OCI-LY7 (cell line): ENCODE data around the gene AIP. TPM values are rescaled to one million over a fixed set of nuclear protein-coding genes. Genes with fewer than 3 reads are reported as not detected.

ENCODE experiments used
- BruUV-seq: library from RNA; stranded (reverse); fragments of 400-500 nt; replicated peaks from 2 replicates; lab custom pipeline; 2021; lab: Mats Ljungman, UMichigan
- CTCF ChIA-PET: fragments of 300-600 bp; sonication (Branson Sonifier 250); formaldehyde crosslinking; loops from one replicate; lab custom pipeline; 2022; ENCODE audit warnings: antibody characterized with exemption; ENCODE audit not compliant: unreplicated experiment; lab: Charles Lee
- POLR2A ChIA-PET: fragments of 300-600 bp; sonication (Branson Sonifier 250); formaldehyde crosslinking; loops from one replicate; lab custom pipeline; 2022; ENCODE audit warnings: antibody characterized with exemption; lab: Charles Lee
- DNase-seq: peaks from one replicate; pipeline ENCODE4 v3.0.0-alpha.2; 2015; ENCODE audit warnings: low spot score
- H2AFZ ChIP-seq: fragments of 200-600 bp; sonication (generic), shearing (Covaris generic); 2 replicates; pipeline ENCODE4 v1.6.1; 2014; ENCODE audit warnings: mild to moderate bottlenecking, antibody characterized with exemption, low read length, moderate library complexity
- H3K27ac ChIP-seq: fragments of 200-600 bp; sonication (generic); 2 replicates; pipeline ENCODE4 v1.5.1; 2014; ENCODE audit warnings: mixed run types, low read depth, mild to moderate bottlenecking, moderate library complexity, low read length, inconsistent platforms; ENCODE audit not compliant: poor library complexity, severe bottlenecking
- H3K36me3 ChIP-seq: fragments of 200-600 bp; sonication (generic); 2 replicates; pipeline ENCODE4 v1.6.1; 2014; ENCODE audit warnings: mild to moderate bottlenecking, antibody characterized with exemption, low read length, moderate library complexity, mixed read lengths; ENCODE audit not compliant: insufficient read depth
- H3K4me1 ChIP-seq: fragments of 200-600 bp; sonication (generic); 2 replicates; pipeline ENCODE4 v1.5.1; 2014; ENCODE audit warnings: mild to moderate bottlenecking, low read length; ENCODE audit not compliant: insufficient read depth, poor library complexity, severe bottlenecking
- H3K4me2 ChIP-seq: fragments of 200-600 bp; sonication (generic); 2 replicates; pipeline ENCODE4 v1.6.1; 2014; ENCODE audit warnings: mild to moderate bottlenecking, low read length
- H3K4me3 ChIP-seq: fragments of 200-600 bp; sonication (generic); 2 replicates; pipeline ENCODE4 v1.5.1; 2014; ENCODE audit warnings: mild to moderate bottlenecking, low read depth, low read length; ENCODE audit not compliant: poor library complexity, severe bottlenecking
- H3K79me2 ChIP-seq: fragments of 200-600 bp; sonication (generic); 2 replicates; pipeline ENCODE4 v1.6.1; 2016; ENCODE audit warnings: low read depth, mild to moderate bottlenecking, low read length, moderate library complexity, mixed read lengths; ENCODE audit not compliant: insufficient read depth
- H3K9me2 ChIP-seq: fragments of 200-600 bp; sonication (generic); 2 replicates; pipeline ENCODE4 v1.6.1; 2016; ENCODE audit warnings: mild to moderate bottlenecking, low read length, mixed read lengths; ENCODE audit not compliant: insufficient read depth
- H3K9me3 ChIP-seq: fragments of 200-600 bp; sonication (generic); 2 replicates; pipeline ENCODE4 v1.6.1; 2014; ENCODE audit warnings: mild to moderate bottlenecking, mixed run types, low read length, mixed read lengths
- H4K20me1 ChIP-seq: fragments of 200-600 bp; sonication (generic); 2 replicates; pipeline ENCODE4 v1.6.1; 2014; ENCODE audit warnings: mild to moderate bottlenecking, antibody characterized with exemption, low read length, moderate library complexity, mixed read lengths; ENCODE audit not compliant: insufficient read depth
- EZH2phosphoT487 ChIP-seq: fragments of 200-600 bp; sonication (generic); IDR thresholded peaks from 2 replicates; pipeline ENCODE4 v1.6.1; 2018; ENCODE audit warnings: low read depth, borderline replicate concordance, mild to moderate bottlenecking, mixed run types, antibody characterized with exemption, low read length, moderate library complexity, mixed read lengths
- intact Hi-C: fragments of 100-400 bp; cut with micrococcal nuclease; formaldehyde crosslinking; loops from one replicate; pipeline ENCODE4 v1.10.0; 2022; ENCODE audit not compliant: unreplicated experiment
- total RNA-seq, 2 experiments: library from RNA; depleted of rRNA in 1 of 2; stranded (reverse); fragments of >200 nt in 1 of 2; shearing (Covaris generic) in 1 of 2; gene quantifications; 2 replicates each; pipeline ENCODE4 v1.2.3, GENCODE V29; 2014 to 2022
- TF ChIP-seq, protein P1 (sequence below): fragments of 200-600 bp; sonication (generic); conservative IDR thresholded peaks from 2 replicates; pipeline ENCODE4 v1.5.1; 2014; ENCODE audit warnings: mild to moderate bottlenecking, antibody characterized with exemption, low read length, moderate library complexity, mixed read lengths

The AIP gene
- total RNA-seq, 2 experiments from 2014 or later, result 112 to 125 TPM

DNA sequence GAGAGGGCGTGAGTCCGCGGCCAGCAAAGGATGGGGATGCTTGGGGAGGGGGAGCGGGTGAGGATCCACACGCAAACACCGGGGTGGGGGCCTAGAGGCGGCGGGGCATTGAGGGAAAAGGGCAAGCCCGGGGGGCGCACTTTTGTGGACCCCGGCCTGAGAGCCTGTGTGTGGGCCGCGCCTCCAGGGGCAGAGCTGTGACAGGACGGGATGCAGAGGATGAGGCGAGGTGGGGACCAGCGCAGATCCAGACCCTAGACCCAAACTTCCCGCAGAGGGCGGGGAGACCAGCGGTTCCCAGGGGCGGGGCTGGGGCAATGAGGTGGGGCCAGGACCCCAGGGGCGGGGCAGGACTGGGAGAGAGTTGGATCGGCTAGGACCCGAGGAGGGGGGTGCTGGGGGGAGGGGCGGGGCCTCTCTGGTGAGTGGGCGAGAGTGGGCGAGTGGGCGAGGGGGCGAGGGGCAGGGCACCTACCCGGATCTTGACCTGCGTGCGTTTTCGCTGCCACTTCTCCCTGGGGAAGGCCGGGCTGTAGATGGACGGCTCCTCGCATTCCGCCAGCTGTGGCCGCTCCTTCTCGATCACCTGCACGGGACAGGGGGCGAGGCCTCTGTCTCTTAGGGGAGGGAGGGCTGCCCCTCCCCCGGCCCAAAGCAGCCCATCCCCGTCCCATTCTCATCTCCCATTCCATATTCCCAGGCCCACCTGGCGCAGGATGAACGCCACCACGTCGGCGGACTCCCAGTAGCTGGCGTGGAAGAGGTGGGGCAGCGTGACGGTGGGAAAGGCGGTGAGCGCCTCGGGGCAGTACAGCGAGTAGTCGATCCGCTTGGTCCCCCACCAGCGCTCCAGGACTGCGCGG lies 11.8 kb downstream of the AIP start:
- ChIA-PET POLR2A (no interaction called here), CTCF (no interaction called here)
- Histone ChIP-seq H3K9me2 (no peaks in the 10 kb centered on the region), H2AFZ (no peak overlapping the region), H3K27ac (no peak overlapping the region), H4K20me1 (no peaks in the 10 kb centered on the region), H3K4me1 (no peaks in the 10 kb centered on the region), H3K36me3 (peaks cover 43% of the 10 kb centered on the region; the same call in 1 of the 2 replicates), H3K4me2 (no peak overlapping the region), H3K79me2 (no peaks in the 10 kb centered on the region), H3K4me3 (no peak overlapping the region), H3K9me3 (no peaks in the 10 kb centered on the region)
- intact Hi-C loops, result no loop called here
- no peak for DNase-seq
- no peak for TF ChIP-seq EZH2phosphoT487
- TF ChIP-seq, protein P1, sequence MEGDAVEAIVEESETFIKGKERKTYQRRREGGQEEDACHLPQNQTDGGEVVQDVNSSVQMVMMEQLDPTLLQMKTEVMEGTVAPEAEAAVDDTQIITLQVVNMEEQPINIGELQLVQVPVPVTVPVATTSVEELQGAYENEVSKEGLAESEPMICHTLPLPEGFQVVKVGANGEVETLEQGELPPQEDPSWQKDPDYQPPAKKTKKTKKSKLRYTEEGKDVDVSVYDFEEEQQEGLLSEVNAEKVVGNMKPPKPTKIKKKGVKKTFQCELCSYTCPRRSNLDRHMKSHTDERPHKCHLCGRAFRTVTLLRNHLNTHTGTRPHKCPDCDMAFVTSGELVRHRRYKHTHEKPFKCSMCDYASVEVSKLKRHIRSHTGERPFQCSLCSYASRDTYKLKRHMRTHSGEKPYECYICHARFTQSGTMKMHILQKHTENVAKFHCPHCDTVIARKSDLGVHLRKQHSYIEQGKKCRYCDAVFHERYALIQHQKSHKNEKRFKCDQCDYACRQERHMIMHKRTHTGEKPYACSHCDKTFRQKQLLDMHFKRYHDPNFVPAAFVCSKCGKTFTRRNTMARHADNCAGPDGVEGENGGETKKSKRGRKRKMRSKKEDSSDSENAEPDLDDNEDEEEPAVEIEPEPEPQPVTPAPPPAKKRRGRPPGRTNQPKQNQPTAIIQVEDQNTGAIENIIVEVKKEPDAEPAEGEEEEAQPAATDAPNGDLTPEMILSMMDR, result no peak
- BruUV-seq, result no TSS peak

DNA sequence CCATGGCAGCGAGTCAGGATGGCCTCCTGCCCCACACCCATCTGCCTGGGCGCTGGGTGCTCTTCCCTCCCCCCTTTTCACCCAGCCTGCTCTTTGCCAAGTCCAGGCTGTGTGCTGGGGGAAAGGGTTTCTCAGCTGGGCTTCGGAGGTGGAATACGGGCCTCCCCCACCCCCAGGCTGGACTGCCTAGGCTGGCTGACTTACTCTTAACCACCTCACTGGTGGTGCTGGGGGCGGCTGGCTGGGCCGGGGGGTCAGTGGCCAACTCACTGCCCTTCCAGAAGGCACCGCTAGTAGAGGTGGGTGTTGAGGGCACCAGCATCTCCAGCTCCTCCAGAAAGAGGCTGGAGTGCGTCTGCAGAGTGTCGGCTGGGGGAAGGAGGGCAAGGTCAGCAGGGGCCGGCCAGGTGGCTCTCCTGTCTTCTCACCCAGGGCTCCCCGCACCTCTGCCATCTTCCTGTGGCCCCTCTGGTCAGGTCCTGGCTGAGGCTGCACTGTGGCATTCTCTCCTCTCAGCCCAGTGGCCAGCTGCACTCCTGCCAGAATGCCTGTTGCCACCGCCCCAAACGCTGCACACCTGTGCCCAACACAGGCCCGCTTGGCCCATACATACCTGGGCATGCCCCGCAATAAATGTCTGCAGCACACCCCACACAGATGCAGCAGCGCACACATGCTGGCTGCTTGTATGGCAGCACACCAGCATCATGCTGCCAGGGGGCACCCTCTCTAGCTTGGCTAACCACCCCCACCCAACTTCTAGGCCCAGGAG lies 12.6 kb downstream of the AIP start:
- Histone ChIP-seq H3K36me3 (peaks cover 35% of the 10 kb centered on the region; the same call in 1 of the 2 replicates), H3K4me1 (no peaks in the 10 kb centered on the region), H3K4me2 (no peak overlapping the region), H3K27ac (no peak overlapping the region), H2AFZ (no peak overlapping the region), H3K9me2 (no peaks in the 10 kb centered on the region), H3K4me3 (no peak overlapping the region), H3K79me2 (no peaks in the 10 kb centered on the region), H3K9me3 (no peaks in the 10 kb centered on the region), H4K20me1 (no peaks in the 10 kb centered on the region)
- intact Hi-C loops, result no loop called here
- no peak for TF ChIP-seq EZH2phosphoT487
- TF ChIP-seq, protein P1, result no peak
- CTCF ChIA-PET, result no interaction called here
- no TSS peak for BruUV-seq
- no peak for DNase-seq
- POLR2A ChIA-PET, result no interaction called here
